Right cardiac atrium (tissue), 5 donors: Measurements from ENCODE around the gene FSD1. TPM values are rescaled to one million over a fixed set of nuclear protein-coding genes. Genes with fewer than 3 reads are reported as not detected.
"Not testable (repeated sequence)": the region's sequence is repeated elsewhere in the genome, so short reads cannot be mapped to it uniquely, and the experiment has no call there.

Source experiments
- ATAC-seq, 2 donors: fragments of 200-7000 bp; cut with Tn5 transposase; one replicate each; pipeline versions ENCODE4 v1.8.0 to v1.9.1; 2020; ENCODE audit warnings: moderate library complexity in 2 of 2, mild to moderate bottlenecking in 1 of 2
- DNase-seq, 3 donors: peaks; one replicate each; pipeline ENCODE4 v3.0.0-alpha.2; 2020
- H3K27ac ChIP-seq: one replicate; pipeline ENCODE4 v1.5.1; 2013; ENCODE audit warnings: mild to moderate bottlenecking, low read length, control low read depth, moderate library complexity
- H3K27me3 ChIP-seq: one replicate; pipeline ENCODE4 v1.6.1; 2013; ENCODE audit not compliant: control insufficient read depth, insufficient read depth
- H3K4me1 ChIP-seq: one replicate; pipeline ENCODE4 v1.6.1; 2013; ENCODE audit warnings: low read length; ENCODE audit not compliant: control insufficient read depth, insufficient read depth
- H3K4me3 ChIP-seq: one replicate; pipeline ENCODE4 v1.5.1; 2013; ENCODE audit warnings: low read length, control low read depth
- H3K9me3 ChIP-seq: one replicate; pipeline ENCODE4 v1.6.1; 2013; ENCODE audit warnings: low read length; ENCODE audit not compliant: control insufficient read depth
- WGBS: extraction: QIAGEN DNeasy Blood & Tissue Kit; methylation state at CpG from one replicate; pipeline ENCODE4 v1.1.7; 2013; 5-methylcytosine and 5-hydroxymethylcytosine counted together
- intact Hi-C, 4 donors: fragments of 100-400 bp; cut with DNase I; formaldehyde crosslinking; loops; one replicate each; pipeline versions ENCODE4 v1.11.0 to v1.14.0; 2022 to 2023
- polyA plus RNA-seq: library from polyadenylated mRNA; stranded (reverse); fragments of 200-250 nt; gene quantifications from one replicate; pipeline ENCODE4 v1.2.3, GENCODE V29; 2013
- total RNA-seq, 4 donors: library from RNA; stranded (reverse); fragmentation: NEBNext Ultra II Directional; extraction: Animal tissue kit (Norgen Biotek cat#: 25700); gene quantifications; one replicate each; pipeline ENCODE4 v1.2.1, GENCODE V29; 2021
- donor health status: healthy with polysubstance abuse.
- donor health status: DM: no; HTN: yes; CAD: no.
- donor health status: DM: no; HTN: no; CAD: no.
- donor health status: DM: no; HTN: yes; CAD: no; lungs with severe emphysema.
- donor health status: DM: yes; HTN: yes; CAD: no.

Gene FSD1
- total and polyA plus RNA-seq, 5 donors, result not detected

DNA sequence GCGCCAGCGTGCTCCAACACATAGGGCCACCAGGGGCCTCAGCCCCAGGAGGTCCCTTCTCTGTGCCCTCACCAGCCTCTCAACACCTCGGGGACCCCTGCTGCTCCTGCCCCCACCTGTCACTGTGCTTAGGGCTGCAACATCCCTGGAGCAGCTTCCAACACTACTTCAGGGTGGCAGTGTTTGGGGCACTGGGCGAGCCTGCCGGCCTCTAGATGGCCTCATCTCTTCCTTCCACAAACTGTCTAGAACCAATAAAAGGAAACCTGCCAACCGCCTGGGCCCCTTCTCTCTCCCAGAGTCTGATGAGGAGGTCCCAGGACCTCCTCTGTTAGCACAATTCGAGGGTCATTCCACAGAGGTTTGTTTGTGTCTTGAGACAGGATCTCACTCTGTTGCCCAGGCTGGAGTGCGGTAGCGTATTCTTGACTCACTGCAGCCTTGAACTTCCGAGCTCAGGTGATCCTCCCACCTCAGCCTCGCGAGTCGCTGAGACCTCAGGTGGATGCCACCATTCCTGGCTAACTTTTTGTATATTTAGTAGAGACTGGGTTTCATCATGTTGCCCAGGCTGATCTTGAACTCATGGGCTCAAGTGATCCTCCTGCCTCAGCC lies 35.5 kb upstream of the FSD1 start:
- no peak overlapping the region for H3K27ac ChIP-seq
- H3K4me3 ChIP-seq, result no peak overlapping the region
- no peak for DNase-seq
- intact Hi-C loops, result loop anchor here in 3 of 4 donors (5.0 kb wide), 2 partner anchors 83 to 133 kb away; partner anchors contain the start of genes CHAF1A (in 1 of the 3) and SH3GL1 (in 1 of the 3)
- no peaks in the 10 kb centered on the region for H3K9me3 ChIP-seq
- H3K27me3 ChIP-seq, result no peaks in the 10 kb centered on the region
- peak; percentile 7 to 10 for ATAC-seq
- no peaks in the 10 kb centered on the region for H3K4me1 ChIP-seq
- WGBS, result 87% methylated on average over 13 of the region's 13 CpGs

DNA sequence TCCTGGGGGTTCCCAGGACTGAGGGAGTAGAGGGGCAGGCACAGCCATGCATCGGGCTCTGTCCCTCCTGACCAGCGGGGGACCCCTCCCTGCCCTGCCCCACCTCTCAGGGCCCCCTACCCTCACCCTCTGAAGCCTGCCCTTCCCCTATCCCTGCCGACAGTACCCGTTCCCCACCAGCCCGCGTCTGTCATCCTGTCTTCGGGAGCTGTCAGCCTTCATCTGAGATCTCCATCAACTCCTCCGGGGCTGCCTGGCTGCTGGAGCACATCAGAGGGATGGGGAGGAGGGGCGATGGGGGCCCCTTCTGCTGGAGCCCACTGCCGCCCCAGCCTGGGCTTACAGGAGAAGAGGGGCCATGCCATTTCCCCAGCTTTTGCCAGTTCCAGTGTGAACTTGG lies 31.5 kb upstream of the FSD1 start:
- Histone ChIP-seq H3K27me3 (no peaks in the 10 kb centered on the region), H3K4me3 (no peak overlapping the region), H3K27ac (no peak overlapping the region), H3K4me1 (peaks cover 2% of the 10 kb centered on the region), H3K9me3 (no peaks in the 10 kb centered on the region)
- ATAC-seq (no peak), DNase-seq (no peak)
- 44% methylated on average over 10 of the region's 10 CpGs for WGBS
- intact Hi-C loops, result loop anchor here in 1 of 4 donors (10.0 kb wide), 1 partner anchor 82 kb away; no protein-coding TSS in a partner anchor

DNA sequence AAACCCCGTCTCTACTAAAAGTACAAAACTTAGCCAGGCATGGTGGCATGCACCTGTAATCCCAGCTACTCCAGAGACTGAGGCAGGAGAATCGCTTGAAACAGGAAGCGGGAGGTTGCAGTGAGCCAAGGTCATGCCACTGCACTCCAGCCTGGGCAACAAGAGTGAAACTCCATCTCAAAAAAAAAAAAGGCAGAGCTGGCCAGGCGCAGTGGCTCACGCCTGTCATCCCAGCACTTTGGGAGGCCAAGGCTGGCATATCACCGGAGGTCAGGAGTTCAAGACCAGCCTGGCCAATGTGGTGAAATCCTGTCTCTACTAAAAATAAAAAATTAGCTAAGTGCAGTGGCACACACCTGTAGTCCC lies 30.1 kb upstream of the FSD1 start:
- H3K9me3 ChIP-seq, H3K27ac ChIP-seq, DNase-seq, ATAC-seq, H3K4me3 ChIP-seq, H3K27me3 ChIP-seq, H3K4me1 ChIP-seq: not testable (repeated sequence)
- intact Hi-C loops, result loop anchor here in 1 of 4 donors (10.0 kb wide), 1 partner anchor 80 kb away; no protein-coding TSS in a partner anchor
- WGBS, result 73% methylated on average over 6 of the region's 6 CpGs

DNA sequence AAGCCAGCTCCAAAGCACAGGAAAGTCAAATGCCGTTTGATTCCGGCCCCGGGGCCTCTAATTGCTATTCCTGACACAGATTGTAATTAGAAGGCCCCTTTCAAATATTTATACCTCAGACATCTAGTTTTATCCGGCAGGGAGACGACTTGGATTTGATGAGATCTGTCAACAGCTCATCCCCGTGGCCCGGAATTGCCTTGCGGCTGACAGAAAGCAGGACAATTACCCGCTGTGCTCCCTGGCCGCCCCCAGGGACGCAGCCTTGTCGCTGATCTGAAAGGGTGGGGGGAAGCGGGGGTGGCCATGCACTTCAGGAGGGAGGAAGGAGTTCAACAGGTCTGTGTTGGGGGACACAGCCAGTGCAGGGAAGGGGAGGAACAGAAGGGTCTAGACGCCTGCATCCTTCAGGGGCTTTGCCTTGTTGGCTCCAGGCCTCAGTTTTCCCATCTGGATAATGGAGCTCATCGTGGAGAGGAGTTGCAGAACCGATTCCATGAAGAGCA lies 27.2 kb upstream of the FSD1 start:
- 25% methylated on average over 16 of the region's 16 CpGs for WGBS
- H3K27me3 ChIP-seq, result no peaks in the 10 kb centered on the region
- no peaks in the 10 kb centered on the region for H3K9me3 ChIP-seq
- DNase-seq (peak in 1 of 3 donors; percentile 67), ATAC-seq (peak in 1 of 2 donors; percentile 34)
- H3K27ac ChIP-seq, result no peak overlapping the region
- H3K4me3 ChIP-seq, result no peak overlapping the region
- intact Hi-C loops, result loop anchor here in 1 of 4 donors (10.0 kb wide), 1 partner anchor 78 kb away; no protein-coding TSS in a partner anchor
- H3K4me1 ChIP-seq, result peaks cover 2% of the 10 kb centered on the region

DNA sequence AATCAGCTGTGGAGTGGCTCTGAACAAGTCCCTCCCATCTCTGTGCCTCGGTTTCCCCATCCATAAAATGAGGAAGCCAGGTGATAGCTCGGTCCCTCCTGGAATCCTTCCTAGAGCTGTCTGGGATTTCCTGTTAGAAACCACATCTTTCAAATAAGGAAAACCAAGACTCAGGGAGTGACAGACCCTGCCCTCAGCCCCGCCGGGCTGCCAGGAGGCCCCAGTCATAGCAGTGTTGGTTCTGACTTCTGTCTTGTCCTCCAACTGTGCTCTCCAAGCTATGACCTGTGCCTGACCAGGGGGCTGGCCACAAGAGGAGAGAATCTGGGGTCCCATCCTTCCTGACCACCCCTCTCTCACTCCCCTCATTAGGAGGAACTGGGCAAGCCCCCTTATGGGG lies 26.4 kb upstream of the FSD1 start:
- intact Hi-C loops, result loop anchor here in 1 of 4 donors (10.0 kb wide), 1 partner anchor 77 kb away; no protein-coding TSS in a partner anchor
- no peak for ATAC-seq
- peaks cover 2% of the 10 kb centered on the region for H3K4me1 ChIP-seq
- H3K27me3 ChIP-seq, result no peaks in the 10 kb centered on the region
- DNase-seq, result no peak
- no peaks in the 10 kb centered on the region for H3K9me3 ChIP-seq
- H3K4me3 ChIP-seq, result no peak overlapping the region
- no peak overlapping the region for H3K27ac ChIP-seq
- WGBS, result 21% methylated on average over 4 of the region's 4 CpGs

DNA sequence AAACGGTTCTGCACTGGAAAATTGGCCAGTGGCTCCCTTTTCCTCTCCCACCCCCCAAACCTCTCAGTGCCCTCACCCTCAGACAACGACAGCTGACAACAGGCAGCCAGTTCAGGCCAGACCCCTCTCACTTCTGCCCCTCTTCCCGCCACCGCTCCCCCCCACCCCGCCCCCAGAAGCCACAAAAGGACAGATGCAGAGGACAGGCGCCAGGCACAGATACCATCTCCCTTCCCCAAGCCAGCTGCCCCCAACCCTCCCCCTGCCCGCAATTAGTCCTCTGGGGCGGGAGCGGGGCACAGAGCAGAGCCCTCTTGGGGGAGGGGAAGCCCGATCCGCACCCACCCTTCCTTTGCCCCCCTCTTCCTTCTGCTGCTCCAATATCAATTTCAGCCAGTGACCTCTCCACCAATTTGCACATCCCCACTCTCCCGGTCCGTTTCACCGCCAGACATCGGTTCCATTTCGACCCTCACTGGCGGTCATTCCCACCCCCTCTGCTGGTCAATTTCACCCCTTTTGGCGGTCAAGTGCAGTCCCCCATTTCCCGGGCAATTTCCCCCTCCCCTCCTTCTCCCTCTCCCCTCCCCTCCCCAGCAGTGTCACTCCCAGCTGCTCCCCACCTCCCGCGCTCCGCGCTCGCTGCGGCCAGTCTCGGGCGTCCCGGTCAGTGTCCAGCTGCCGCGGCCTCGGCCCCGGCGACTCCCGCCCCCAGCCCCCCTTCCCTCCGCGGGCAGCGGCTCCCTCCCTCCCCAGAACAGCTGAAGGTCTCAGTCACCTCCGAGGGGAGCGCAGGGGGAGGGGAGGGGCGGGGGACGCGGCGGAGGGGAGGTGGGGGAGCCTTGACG lies 25.8 kb upstream of the FSD1 start, which contains the start of gene SHD:
Gene SHD (plus strand): TSS at position 848 of the 848 bp plus-strand sequence. CDS start 798 bp downstream, outside the sequence.
- no peaks in the 10 kb centered on the region for H3K9me3 ChIP-seq
- ATAC-seq (peak; percentile 35 to 62), DNase-seq (peak in 1 of 3 donors; percentile 73)
- 2% methylated on average over 44 of the region's 44 CpGs for WGBS
- H3K4me1 ChIP-seq, result peaks cover 2% of the 10 kb centered on the region
- no peaks in the 10 kb centered on the region for H3K27me3 ChIP-seq
- H3K27ac ChIP-seq, result no peak within 1 kb of the TSS
- peak within 1 kb of the TSS; percentile 86 for H3K4me3 ChIP-seq
- intact Hi-C loops, result loop anchor here in 1 of 4 donors (10.0 kb wide), 1 partner anchor 76 kb away; no protein-coding TSS in a partner anchor

DNA sequence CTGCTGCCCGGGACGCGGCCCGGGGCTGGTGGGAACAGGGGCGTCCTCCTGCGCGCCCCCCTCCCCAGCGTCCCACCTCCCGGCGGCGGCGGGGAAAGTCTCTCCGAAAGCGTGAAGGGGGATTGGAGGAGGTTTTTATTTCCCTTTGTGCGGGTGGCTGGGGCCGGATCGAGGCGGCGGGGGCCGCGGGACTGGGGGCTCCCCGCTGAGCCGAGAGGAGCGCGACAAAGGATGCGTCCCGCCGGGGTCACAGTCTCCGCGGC lies 25.2 kb upstream of the FSD1 start:
- intact Hi-C loops, result loop anchor here in 1 of 4 donors (10.0 kb wide), 1 partner anchor 76 kb away; no protein-coding TSS in a partner anchor
- no peak overlapping the region for H3K27ac ChIP-seq
- H3K4me1 ChIP-seq, result peaks cover 2% of the 10 kb centered on the region
- no peaks in the 10 kb centered on the region for H3K9me3 ChIP-seq
- DNase-seq, result no peak
- H3K27me3 ChIP-seq, result no peaks in the 10 kb centered on the region
- under 1% methylated on average over 30 of the region's 30 CpGs for WGBS
- peak overlapping the region; percentile 86 for H3K4me3 ChIP-seq
- ATAC-seq, result no peak

DNA sequence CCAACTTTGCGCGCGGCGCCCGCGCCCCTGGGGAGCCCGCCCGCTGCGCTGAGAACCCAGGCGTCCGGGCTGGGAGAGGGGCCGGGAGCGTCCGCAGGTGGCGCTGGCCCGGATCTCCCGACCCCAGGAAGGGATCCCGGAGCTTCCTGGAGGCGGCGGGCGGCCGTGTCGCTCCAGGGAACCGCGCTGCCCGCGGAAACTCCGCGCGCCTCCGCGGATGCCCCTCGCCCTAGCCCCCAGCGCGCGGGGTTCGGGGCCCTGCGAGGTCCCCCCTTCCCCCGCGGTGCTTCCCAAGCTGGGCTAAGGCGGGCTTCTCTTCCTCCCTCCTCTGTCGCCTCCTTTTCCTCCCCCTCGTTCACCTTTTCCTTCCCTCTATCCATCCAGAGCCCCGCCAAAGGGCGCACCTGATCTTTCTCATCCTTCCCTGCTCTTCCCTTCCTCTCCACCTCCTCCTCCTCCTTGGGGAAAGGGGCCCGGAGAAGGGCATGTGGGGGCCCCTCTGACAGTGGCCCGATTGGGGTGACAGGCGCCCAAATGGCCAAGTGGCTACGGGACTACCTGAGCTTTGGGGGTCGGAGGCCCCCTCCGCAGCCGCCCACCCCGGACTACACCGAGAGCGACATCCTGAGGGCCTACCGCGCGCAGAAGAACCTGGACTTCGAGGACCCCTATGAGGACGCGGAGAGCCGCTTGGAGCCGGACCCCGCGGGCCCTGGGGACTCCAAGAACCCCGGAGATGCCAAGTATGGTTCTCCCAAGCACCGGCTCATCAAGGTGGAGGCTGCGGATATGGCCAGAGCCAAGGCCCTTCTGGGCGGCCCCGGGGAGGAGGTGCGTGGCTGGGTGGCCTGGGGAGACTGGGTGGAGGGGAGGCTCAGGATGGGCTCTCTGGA lies 24.6 kb upstream of the FSD1 start:
- Histone ChIP-seq H3K4me3 (peak overlapping the region; percentile 86), H3K4me1 (peaks cover 2% of the 10 kb centered on the region), H3K9me3 (no peaks in the 10 kb centered on the region), H3K27ac (no peak overlapping the region), H3K27me3 (no peaks in the 10 kb centered on the region)
- 2% methylated on average over 71 of the region's 71 CpGs for WGBS
- no peak for DNase-seq
- peak in 1 of 2 donors; percentile 13 for ATAC-seq
- intact Hi-C loops, result loop anchor here in 1 of 4 donors (10.0 kb wide), 1 partner anchor 75 kb away; no protein-coding TSS in a partner anchor

DNA sequence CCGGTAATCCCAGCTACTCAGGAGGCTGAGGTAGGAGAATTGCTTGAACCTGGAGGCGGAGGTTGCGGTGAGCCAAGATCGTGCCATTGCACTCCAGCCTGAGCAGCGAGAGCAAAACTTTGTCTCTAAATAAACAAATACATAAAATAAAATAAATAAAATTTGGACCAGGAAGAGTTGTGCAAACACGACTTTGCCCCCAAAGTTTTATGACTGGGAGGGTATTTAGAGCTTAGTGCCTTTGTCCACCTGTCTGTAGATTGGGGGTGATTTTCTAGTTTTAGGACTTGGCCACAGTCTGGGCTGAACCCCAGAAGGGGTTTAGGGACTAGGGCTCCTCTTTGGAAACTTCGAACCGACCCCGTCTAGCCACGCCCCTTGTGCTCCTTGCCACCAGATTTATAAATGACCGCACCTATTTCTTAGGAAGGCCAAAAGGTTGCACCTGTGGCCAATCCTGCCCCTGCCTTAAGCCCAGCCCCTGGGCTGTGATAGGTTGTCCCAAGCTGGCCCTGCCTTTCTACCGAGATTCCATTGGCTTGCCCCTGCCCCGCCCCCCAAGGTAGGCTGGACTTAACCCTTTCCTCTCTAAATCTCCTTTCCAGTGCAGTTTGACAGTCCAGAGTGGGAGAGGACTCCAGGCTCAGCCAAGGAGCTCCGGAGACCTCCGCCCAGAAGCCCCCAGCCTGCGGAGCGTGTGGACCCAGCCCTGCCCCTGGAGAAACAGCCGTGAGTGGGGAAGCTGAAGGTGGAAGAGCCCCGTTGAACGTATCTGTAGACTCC lies 20.0 kb upstream of the FSD1 start:
- H3K4me3 ChIP-seq, result no peak overlapping the region
- no peaks in the 10 kb centered on the region for H3K27me3 ChIP-seq
- DNase-seq (no peak), ATAC-seq (peak in 1 of 2 donors; percentile 57)
- no peak overlapping the region for H3K27ac ChIP-seq
- no peaks in the 10 kb centered on the region for H3K9me3 ChIP-seq
- 54% methylated on average over 20 of the region's 20 CpGs for WGBS
- intact Hi-C loops, result no loop called here
- H3K4me1 ChIP-seq, result no peaks in the 10 kb centered on the region

DNA sequence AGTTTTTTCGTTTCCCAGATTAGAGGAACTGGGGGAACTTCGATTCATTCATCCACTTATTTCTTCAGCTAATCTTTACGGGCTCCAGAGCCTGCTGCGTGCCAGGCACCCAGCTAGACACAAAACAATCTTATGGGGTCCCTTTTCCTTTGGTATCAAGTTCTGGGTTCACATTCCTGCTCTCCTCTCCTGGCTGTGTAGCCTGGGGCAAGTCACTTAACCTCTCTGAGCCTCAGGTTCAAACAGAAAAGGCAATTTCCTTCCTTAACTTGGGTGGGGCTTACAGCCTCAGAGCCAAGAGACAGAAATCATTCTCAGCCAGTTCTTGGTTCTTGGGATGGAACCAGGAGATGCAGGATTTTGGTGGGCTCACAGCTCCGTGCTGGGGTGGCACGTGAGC lies 19.4 kb upstream of the FSD1 start:
- no peaks in the 10 kb centered on the region for H3K4me1 ChIP-seq
- H3K9me3 ChIP-seq, result no peaks in the 10 kb centered on the region
- DNase-seq, result no peak
- no peak for ATAC-seq
- WGBS, result 77% methylated on average over 6 of the region's 6 CpGs
- no peak overlapping the region for H3K4me3 ChIP-seq
- intact Hi-C loops, result no loop called here
- no peak overlapping the region for H3K27ac ChIP-seq
- H3K27me3 ChIP-seq, result no peaks in the 10 kb centered on the region
